HG03432 (cell line): ENCODE measurements around the gene CDK13.
"Not testable (repeated sequence)": the region's sequence is repeated elsewhere in the genome, so short reads cannot be mapped to it uniquely, and the experiment has no call there.

Source experiments
- ATAC-seq: cut with Tn5 transposase; IDR thresholded peaks from one replicate; pipeline ENCODE4 v1.9.1; 2021; ENCODE audit warnings: mild to moderate bottlenecking, moderate library complexity; ENCODE audit not compliant: unreplicated experiment

The CDK13 gene

GRCh38 chr7:39949971-39950472, at the start of gene CDK13:
Gene CDK13, plus strand, starts transcription at chr7:39950256. Its CDS starts 386 bp downstream, at chr7:39950642.
- ATAC-seq: peak; percentile 49

DNA sequence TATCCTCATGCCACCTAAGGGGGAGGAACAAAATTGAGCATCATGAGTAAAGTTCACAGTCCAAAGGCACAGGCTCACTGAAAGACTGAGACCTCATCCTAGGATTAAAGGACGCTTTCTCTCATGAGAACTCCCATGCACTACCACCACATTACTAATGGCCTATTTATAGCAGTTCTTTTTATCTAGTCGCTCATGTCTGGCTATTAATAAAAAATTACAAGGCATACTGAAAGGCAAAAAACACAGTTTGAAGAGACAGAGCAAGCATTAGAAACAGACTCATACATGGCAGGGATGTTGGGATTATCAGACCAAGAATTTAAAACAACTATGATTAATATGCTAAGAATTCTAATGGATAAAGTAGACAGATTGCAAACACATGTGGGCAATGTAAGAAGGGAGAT, 46.0 kb upstream of the CDK13 start:
- no peak for ATAC-seq

DNA sequence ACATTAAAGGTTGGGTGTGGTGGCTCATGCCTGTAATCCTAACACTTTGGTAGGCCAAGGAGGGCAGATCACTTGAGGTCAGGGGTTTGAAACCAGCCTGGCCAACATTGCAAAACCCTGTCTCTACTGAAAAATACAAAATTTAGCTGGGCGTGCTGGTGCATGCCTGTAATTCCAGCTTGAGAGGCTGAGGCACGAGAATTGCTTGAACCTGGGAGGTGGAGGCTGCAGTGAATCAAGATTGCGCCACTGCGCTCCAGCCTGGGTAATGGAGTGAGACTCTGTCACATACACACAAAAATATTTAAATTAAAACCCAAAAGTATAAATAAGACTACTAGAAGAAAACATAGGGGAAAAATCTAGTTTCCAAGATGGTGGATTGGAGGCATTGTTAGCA, 41.9 kb upstream of the CDK13 start:
- no peak for ATAC-seq

- ATAC-seq: no peak
Observed at GRCh38 chr7:39908973-39909372, 41.1 kb upstream of the CDK13 start.

DNA sequence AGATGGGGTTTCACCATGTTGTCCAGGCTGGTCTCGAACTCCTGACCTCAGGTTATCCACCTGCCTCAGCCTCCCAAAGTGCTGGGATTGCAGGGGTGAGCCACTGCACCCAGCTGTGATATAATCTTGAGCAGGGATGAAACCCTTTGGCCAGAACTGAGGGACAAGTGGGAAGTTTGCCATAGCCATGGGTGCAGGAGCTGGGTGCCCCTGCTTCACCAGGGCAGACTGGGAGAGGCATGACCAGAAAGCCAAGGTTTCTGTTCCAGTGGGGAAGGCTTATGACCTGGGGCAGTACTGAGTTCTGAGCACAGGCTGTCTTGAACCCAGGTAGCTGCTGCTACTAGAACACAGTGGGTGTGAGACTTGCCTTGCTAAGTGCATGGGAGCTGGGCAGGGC, 40.5 kb upstream of the CDK13 start:
- ATAC-seq: no peak

DNA sequence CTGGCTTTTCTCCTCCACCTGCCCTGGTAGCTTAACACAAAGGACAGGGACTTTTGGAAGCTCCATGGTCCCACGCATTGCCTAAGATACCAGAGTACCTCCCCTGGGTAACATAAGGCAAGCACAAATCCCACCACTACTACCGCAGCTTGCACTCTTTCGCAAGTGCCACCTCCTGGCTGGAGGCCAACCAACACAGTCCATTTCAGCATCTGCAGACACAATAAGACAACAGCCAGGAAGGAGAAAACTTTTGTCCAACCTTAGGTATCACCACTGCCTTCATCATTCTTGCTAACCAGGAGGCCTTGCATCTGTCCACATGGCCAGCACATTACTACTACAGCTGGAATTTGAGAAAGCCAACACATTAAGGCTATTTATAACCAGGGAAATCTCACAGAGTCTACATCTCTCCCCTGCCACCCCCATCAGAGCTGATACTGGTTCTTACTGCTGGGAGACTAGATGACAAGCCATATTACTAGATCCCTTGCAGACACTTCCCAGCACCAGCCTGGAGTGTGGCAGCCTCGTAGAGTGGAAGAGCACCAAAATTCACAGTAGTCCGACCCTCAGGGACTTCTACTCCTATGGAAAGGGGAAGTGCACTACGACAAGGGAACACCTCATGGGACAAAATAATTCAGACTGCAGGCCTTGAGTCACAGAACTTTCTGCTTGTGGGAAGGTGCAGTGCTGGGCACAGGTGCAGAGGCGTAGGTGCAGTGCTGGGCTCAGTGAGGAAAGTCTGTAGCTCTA, 39.8 kb upstream of the CDK13 start:
- no peak for ATAC-seq

DNA sequence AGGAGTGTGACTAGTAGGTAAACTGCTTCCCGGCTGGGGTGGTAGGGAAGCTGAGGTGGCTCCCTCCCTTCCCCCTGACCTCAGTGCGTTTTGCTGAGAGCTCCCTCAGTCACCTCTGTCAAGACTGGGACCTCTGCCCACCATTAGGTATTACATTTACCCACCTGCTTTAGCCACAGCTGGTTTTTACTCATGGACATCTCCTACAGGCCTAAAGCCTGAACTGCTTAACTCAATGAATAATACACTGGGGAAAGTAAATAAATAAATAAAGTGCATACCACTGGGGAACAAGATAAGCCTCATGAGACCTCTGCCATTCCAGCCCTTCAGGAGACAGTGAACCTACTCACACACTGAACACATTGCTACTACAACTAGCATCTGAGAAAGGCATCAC, 38.9 kb upstream of the CDK13 start:
- no peak for ATAC-seq

- not testable (repeated sequence) for ATAC-seq
Observed at GRCh38 chr7:39915847-39916246, 34.2 kb upstream of the CDK13 start.

DNA sequence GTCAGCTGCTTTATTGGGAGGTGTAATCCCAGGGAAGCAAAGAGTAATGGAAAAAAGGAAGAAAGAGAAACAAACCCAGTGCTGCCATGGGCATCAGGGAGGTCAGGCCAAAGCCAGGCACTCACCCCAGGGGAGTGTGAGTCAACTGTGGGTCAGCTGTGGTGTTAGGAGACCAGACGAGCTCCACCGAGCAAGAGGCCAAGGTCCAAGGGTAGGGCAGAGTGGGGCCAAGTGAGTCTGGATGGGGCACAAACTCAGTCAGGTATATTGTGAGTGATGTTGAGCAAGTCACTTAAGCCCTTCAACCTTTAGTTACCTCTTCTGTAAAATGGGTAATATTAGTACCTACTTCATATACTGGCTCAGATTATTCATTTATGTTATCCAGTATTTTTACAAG, 30.4 kb upstream of the CDK13 start:
- ATAC-seq: no peak

- ATAC-seq: no peak
Observed at GRCh38 chr7:39921506-39922175, 28.4 kb upstream of the CDK13 start.

GRCh38 chr7:39922580-39922979, 27.5 kb upstream of the CDK13 start:
- ATAC-seq: no peak

- no peak for ATAC-seq
Observed at GRCh38 chr7:39923091-39923490, 27.0 kb upstream of the CDK13 start.

GRCh38 chr7:39924122-39924521, 25.9 kb upstream of the CDK13 start:
- ATAC-seq: no peak

GRCh38 chr7:39926111-39926510, 23.9 kb upstream of the CDK13 start:
- no peak for ATAC-seq

- no peak for ATAC-seq
Observed at GRCh38 chr7:39927018-39927417, 23.0 kb upstream of the CDK13 start.

GRCh38 chr7:39934132-39934531, 15.9 kb upstream of the CDK13 start:
- no peak for ATAC-seq

DNA sequence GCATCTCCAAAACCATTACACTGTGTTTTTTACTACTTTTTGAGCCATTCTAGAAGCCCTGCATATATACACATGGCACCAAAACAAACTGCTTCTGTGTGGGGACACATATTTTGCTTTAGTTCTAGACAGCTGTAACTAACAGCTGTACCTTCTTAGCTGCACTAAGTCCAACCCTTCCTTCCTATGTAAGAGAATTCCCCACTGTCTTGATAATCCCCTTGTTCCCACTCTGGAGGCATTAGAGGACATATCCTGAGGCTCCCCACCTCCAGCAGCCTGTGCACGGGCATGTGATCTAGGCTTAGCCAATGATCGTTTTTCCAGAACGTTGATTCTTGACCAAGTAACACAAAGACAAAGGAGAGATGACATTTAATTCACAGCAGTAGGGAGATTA, 13.3 kb upstream of the CDK13 start:
- ATAC-seq: no peak

GRCh38 chr7:39937366-39938153, 12.5 kb upstream of the CDK13 start:
- ATAC-seq: no peak

DNA sequence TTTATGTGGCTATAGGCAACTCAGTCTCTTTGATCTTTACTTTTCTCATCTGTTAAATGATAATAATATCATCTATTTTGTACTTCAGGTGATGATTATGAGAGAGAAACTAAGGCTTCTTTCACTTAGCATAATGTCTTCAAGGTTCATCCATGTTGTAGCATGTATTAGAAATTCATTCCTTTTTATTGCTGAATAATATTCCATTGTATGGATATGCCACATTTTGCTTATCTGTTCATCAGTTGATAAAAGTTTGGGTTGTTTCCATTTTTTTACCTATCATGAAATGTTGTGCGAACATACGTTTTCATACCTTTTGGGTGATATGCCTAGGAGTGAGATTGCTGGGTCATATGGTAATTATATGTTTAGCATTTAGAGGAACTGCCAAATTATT, 7.2 kb upstream of the CDK13 start:
- no peak for ATAC-seq

GRCh38 chr7:39946693-39947092, 3.4 kb upstream of the CDK13 start:
- no peak for ATAC-seq

- ATAC-seq: no peak
Observed at GRCh38 chr7:39948375-39948955, 1.6 kb upstream of the CDK13 start.
